ENCODE results near the gene MUCL1.

DNA sequence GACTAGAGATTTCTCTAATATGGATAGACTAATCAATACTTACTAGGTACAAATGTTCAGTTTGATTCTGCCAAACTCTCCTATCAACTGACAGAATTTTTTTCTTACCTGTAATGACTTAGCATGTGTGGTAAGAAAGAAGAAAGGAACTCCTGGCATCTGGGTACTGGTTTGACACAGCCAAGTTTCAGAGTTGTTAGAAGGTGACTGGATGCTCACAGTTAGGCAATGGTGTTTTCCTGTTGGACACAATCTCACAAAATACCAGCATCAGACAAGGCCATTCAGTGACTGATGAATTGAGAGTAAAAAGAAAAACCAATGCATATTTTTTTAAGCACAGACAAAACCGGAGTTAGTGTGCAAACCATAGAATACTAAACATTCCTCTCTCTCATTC lies 4.2 kb downstream of the MUCL1 start:
- TF ChIP-seq, protein P1, sequence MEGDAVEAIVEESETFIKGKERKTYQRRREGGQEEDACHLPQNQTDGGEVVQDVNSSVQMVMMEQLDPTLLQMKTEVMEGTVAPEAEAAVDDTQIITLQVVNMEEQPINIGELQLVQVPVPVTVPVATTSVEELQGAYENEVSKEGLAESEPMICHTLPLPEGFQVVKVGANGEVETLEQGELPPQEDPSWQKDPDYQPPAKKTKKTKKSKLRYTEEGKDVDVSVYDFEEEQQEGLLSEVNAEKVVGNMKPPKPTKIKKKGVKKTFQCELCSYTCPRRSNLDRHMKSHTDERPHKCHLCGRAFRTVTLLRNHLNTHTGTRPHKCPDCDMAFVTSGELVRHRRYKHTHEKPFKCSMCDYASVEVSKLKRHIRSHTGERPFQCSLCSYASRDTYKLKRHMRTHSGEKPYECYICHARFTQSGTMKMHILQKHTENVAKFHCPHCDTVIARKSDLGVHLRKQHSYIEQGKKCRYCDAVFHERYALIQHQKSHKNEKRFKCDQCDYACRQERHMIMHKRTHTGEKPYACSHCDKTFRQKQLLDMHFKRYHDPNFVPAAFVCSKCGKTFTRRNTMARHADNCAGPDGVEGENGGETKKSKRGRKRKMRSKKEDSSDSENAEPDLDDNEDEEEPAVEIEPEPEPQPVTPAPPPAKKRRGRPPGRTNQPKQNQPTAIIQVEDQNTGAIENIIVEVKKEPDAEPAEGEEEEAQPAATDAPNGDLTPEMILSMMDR (IDR thresholded peaks at IDR 0.05): no peak
- TF ChIP-seq EP300 (IDR thresholded peaks at IDR 0.05) (no peak), POLR2AphosphoS5 (IDR thresholded peaks at IDR 0.05) (no peak), POLR2A (IDR thresholded peaks at IDR 0.05) (no peak)

All from suprapubic skin (tissue), 4 donors.